Stimulated activated CD4-positive, alpha-beta T cell treated with anti-CD3 and anti-CD28 coated beads, Interleukin-12 subunit alpha, Interleukin-12 subunit beta, amount 100 ng/mL, for 4 hours (primary cell): ENCODE data around the gene SMIM41.
A peak's percentile ranks its signal among the peaks of the same experiment; 100 is the strongest.
"Not testable (repeated sequence)": the region's sequence is repeated elsewhere in the genome, so short reads cannot be mapped to it uniquely, and the experiment has no call there.

Source experiments
- DNase-seq: peaks from one replicate; pipeline ENCODE4 v3.0.0-alpha.2; 2020

Gene SMIM41

DNA sequence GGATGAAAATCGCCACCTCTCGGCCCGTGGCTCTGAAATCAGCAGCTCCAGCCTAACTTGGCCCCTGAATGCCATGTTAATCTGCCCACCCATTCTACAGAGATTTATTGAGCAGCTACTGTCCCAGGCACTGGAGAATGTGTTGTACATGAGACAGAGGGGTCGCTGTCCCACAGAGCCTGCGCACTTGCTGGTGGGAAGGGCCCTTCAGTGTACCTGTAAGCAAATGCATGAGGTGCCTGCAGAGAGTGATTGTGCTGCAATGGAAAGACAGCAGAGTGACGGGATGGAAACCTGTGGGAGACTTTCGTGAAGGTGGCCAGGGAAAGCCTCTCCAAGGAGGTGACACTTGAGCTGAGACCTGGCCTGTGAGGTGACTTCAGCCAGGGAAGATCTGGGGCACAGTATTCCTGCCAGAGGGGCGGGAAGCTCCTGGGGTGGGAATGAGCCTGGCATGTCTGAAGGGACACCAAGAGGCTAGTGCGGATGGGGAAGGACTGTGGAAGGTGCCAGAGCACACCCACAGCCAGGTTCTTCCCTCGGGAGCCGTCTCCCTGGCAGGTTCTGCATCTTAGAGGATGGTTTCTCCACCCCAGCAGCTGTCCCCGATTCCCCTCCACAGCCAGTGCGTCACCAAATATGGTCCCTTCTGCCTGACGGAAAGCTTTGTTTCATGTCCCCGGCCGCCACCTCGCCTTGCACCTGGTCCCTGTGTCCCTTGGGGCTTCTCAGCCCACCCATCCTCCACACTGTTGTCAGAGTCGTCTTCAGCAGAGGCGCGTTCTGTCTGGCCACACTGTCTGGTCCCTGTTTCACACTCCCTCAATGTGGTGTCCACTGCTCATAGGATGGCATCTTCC lies 8.7 kb downstream of the SMIM41 start:
- no peak for DNase-seq

GRCh38 chr12:52089491-52089890 lies 10.0 kb downstream of the SMIM41 start:
- DNase-seq: no peak

- no peak for DNase-seq
These were observed 10.8 kb downstream of the SMIM41 start for GRCh38 chr12:52090291-52090690.

DNA sequence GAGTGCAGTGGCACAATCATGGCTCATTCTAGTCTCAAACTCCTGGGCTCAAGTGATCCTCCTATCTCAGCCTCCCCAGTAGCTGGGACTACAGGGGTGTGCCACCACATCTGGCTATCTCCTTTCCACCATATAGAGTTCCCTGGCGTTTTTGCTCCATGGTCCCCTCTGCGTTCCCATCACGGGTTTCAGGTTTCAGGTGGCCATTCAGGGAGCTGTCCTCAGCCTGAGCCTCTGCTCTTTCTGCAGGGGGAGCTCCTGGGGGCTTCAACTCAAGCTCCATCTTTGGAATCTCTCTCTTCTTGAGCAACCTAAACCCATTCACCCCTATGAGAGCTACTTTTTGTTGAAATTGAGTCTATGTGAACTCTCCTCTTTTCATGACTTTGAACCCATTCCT lies 11.6 kb downstream of the SMIM41 start:
- no peak for DNase-seq

GRCh38 chr12:52091869-52092268 lies 12.4 kb downstream of the SMIM41 start:
- no peak for DNase-seq

DNA sequence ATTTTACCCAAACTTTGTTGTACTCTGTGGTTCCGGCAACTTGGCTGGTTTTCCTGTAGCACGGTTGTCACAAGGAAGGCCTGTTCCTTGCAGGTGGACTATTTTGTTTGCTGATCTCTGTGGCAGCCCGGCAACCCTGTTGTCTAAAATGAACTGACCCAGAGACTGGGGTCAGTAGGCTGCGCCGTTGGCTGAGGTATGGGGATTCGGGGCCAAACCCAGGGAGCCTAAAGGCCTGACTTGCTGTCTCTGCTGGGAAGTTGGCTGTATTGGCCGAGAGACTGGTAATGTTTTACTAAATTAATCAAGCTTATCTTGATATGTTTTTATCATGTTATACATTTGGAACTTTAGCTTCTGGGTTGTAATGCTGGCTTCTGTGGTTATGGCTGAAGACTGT lies 13.8 kb downstream of the SMIM41 start:
- no peak for DNase-seq

- no peak for DNase-seq
These were observed 17.0 kb downstream of the SMIM41 start for GRCh38 chr12:52096332-52097044.

- no peak for DNase-seq
These were observed 17.7 kb downstream of the SMIM41 start for GRCh38 chr12:52097045-52097666.

DNA sequence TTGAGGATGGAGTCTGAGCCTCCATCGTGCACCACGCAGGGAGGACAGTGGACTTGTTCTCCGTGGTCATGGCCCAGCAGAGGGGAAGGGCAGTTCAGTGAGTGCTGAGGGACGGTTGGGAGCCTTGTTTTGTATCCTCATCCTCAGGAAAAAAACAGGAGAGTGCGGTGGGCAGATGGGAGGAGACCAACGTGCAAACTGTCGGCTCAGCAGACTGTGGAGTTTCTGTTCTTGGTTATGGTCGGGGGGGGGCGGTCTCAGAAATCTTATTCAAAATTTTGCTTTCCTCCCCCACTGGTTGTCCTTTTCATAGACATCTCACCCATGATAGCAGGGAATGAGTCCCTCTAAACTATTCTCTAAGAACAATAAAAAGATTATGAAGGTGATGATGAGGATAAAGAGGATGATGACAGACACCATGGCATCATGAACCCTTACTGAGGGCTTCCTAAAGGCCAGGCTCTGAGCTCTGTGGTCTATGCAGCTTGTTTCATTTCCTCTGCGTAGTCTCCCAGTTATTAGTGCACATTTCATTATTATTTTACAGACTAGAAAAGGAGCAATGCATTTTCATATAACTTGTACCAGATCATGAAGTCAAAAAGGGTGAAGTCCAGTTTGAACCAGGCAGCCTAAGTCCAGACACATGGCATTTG lies 25.1 kb downstream of the SMIM41 start:
- not testable (repeated sequence) for DNase-seq

DNA sequence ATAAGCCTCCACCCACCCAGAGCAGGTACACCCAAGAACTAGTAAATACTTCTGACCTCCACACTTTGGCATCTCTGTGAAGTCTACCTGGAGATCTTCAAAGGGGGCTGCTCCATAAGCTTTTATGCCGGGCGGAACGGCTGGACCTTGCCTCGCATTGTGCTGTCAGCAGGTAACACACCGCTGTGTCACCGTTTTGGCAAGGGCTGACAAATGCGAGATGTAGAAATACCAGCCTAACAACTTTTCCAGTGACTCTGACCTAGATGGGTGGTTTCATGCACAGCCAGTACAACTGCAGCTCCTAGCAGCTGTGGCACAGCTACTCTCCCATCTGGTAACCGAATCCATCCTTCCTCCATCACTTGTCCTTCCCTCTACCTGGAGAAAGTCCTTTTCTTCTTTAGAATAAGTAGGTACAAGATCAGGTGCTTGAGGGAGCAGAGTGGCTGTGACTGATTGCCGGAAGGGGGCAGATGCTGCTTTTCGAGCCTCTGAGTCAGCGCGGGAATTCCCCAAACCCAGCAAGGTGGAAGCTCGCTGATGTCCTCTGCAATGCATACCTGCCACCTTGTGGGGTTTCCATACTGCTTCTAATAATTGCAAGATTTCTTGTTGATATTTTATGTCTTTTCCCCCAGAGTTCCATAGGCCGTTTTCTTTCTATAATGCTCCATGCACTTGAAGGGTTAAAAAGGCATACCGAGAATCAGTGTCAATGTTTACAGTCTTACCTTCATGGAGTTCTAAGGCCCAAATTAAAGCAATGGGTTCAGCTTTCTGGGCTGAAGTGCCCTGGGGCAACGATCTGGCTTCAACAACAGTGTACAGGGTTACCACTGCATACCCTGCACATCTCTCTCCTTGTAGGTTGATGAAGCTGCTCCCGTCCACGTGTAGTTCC lies 37.0 kb downstream of the SMIM41 start:
- peak; percentile 58 for DNase-seq

GRCh38 chr12:52117806-52118475 lies 38.4 kb downstream of the SMIM41 start:
- not testable (repeated sequence) for DNase-seq

DNA sequence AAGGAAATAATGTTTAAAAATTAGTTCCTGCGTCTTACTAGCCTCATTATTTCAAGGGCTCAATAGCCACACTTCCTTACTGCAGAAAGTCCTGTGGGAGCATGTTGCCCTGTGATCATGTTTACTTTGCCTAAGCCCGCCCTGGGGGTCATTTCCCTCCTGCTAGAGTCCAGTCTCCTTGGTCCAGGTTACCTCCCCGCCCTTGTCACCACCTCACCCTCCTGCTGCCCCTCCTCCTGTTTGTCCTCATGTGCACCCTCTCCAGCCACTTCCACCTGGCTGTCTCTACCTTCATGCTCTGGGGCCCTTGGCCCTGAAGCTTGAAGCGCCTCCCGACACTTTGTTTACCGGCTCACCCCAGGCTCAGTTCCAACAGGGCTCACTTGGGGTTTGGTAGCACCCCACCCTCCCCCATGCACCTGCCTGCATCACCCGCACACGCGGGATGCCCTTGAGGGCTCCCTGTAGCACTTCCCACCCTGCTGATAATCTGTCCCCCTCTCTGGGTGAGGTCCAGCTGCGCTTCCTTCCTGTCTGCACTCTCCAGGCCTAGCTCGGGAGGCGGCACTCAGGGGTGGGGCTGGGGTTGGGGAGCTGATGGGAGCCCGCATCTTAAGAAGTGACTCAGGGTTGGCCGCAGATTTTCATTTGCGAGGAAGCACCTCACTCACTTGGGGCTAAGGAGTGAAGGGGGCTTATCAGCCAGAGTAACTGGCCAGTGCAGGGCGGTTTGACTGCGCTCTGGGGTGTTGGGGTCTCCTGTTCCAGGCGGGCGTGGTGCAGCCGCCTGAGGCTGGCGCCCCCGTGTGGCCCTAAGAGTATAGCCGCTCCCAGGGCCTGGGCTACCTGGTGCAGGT lies 40.1 kb downstream of the SMIM41 start:
- DNase-seq: peak; percentile 25

- no peak for DNase-seq
These were observed 41.7 kb downstream of the SMIM41 start for GRCh38 chr12:52120951-52121823.

DNA sequence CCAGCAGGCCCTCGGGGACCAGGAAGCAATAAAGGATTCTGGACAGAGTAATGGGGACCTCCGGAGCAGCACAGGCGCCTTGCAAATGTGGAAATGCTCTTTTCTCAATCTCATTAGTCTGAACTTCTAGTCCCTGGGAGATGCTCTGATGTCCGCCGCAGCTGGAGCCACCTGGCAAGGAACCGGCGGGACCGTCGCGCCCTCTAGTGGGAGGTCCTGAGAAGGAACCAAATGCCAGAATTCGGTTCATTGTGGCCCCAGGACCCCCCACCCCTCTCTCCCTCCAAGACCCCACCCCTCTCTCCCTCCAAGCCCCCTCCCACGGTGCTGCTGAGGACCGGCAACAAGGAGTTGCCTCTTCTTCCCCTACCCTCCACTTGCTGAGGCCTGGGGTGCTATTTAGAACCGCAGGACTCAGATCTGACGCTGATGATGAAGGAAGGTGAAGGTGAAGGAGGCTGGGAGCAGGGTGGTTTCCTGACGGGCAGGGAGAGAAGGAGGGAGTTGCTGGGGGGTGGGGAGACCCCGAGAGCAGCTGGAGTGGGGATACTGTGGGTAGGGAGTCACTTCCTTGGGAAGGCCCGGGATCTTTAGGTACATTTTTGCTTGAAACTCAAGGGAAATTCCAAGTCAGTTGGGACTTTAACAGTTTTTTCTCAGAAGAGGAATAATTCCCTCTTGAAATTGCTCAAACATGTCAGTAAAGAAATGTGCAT lies 42.5 kb downstream of the SMIM41 start:
- peak; percentile 65 for DNase-seq

GRCh38 chr12:52122540-52122871 lies 43.0 kb downstream of the SMIM41 start:
- DNase-seq: no peak

GRCh38 chr12:52122904-52123303 lies 43.4 kb downstream of the SMIM41 start:
- DNase-seq: no peak

GRCh38 chr12:52123487-52124186 lies 44.1 kb downstream of the SMIM41 start:
- DNase-seq: no peak

DNA sequence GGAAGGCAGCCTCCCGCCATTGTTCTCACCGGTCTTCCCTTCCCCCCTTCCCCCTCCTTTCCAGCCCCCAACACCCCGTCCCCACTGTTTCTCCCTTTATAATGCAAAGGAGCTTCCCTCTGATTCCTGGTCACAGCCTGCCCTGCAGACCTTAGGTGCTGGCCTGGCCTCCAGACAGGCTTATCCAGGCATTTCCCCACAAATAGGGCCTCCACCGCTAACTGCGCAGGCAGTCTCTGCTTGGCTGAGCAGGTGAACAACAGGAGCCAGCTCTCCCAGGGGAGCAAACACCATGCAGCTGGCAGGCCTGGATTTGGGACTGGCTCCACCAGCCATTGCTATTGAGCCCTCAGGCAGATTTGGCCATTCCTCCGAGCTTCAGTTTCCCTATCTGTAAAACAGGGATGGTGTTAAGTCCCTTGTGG lies 46.0 kb downstream of the SMIM41 start:
- no peak for DNase-seq
